ENCODE data around the gene CDCA5. TPM values are rescaled to one million over a fixed set of nuclear protein-coding genes. Genes with fewer than 3 reads are reported as not detected.
A peak's percentile ranks its signal among the peaks of the same experiment; 100 is the strongest.

Gene CDCA5
- total and polyA plus RNA-seq, 8 donors: 0.08 to 1.2 (median 0.43) TPM

- Histone ChIP-seq H3K27me3 (no peaks in the 10 kb centered on the region), H3K27ac (peak overlapping the region; percentile 90 to 93 (median 92)), H3K36me3 (peaks cover 0 to 9% (median 0%) of the 10 kb centered on the region in 3 donors), H3K4me1 (peaks cover 7 to 20% (median 18%) of the 10 kb centered on the region in 3 donors), H3K9me3 (no peaks in the 10 kb centered on the region), H3K4me3 (peak overlapping the region; percentile 59 to 78 (median 68))
- FAIRE-seq: no peak
- intact Hi-C loops (cut with DNase I): no loop called here
- WGBS, 2 donors: 13 to 16% methylated on average over 8 of the region's 8 CpGs
- no peak for DNase-seq
- ATAC-seq: peak in 1 of 4 donors; percentile 0
- no peak for TF ChIP-seq CTCF (IDR thresholded peaks at IDR 0.05)
Measured at GRCh38 chr11:65096926-65097325, 13.1 kb upstream of the CDCA5 start.

GRCh38 chr11:65095974-65096806 lies 12.3 kb upstream of the CDCA5 start, which contains the start of gene VPS51:
VPS51 (plus strand) TSS chr11:65096214; CDS start chr11:65096251, 37 bp downstream.
- no peak for FAIRE-seq
- peak; percentile 84 to 93 (median 90) for DNase-seq
- Histone ChIP-seq H3K4me3 (peak within 1 kb of the TSS; percentile 59 to 78 (median 68)), H3K27me3 (no peaks in the 10 kb centered on the region), H3K9me3 (no peaks in the 10 kb centered on the region), H3K36me3 (peaks cover 0 to 9% (median 0%) of the 10 kb centered on the region in 3 donors), H3K4me1 (peaks cover 0 to 13% (median 11%) of the 10 kb centered on the region in 3 donors), H3K27ac (peak within 1 kb of the TSS; percentile 90 to 93 (median 92))
- 0 to 1% methylated on average over 46 to 52 of the region's 52 CpGs for WGBS, 2 donors
- intact Hi-C loops (cut with DNase I): no loop called here
- peak; percentile 95 to 97 (median 96) for ATAC-seq
- no peak for TF ChIP-seq CTCF (IDR thresholded peaks at IDR 0.05)

GRCh38 chr11:65095427-65095826 lies 11.6 kb upstream of the CDCA5 start:
- Histone ChIP-seq H3K4me3 (peak overlapping the region in 2 of 4 donors; percentile 64 to 78), H3K36me3 (peaks cover 0 to 9% (median 0%) of the 10 kb centered on the region in 3 donors), H3K27ac (peak overlapping the region in 2 of 4 donors; percentile 92 to 93), H3K9me3 (no peaks in the 10 kb centered on the region), H3K4me1 (peaks cover 0 to 8% (median 7%) of the 10 kb centered on the region in 3 donors), H3K27me3 (no peaks in the 10 kb centered on the region)
- FAIRE-seq: no peak
- no peak for DNase-seq
- no peak for TF ChIP-seq CTCF (IDR thresholded peaks at IDR 0.05)
- intact Hi-C loops (cut with DNase I): no loop called here
- ATAC-seq: no peak
- 59 to 64% methylated on average over 22 of the region's 22 CpGs for WGBS, 2 donors

- TF ChIP-seq CTCF (IDR thresholded peaks at IDR 0.05): no peak
- Histone ChIP-seq H3K36me3 (peaks cover 0 to 17% (median 8%) of the 10 kb centered on the region in 3 donors), H3K9me3 (no peaks in the 10 kb centered on the region), H3K4me3 (no peak overlapping the region), H3K4me1 (peaks cover 0 to 2% (median under 1%) of the 10 kb centered on the region in 3 donors), H3K27ac (no peak overlapping the region), H3K27me3 (no peaks in the 10 kb centered on the region)
- intact Hi-C loops (cut with DNase I): no loop called here
- no peak for FAIRE-seq
- DNase-seq: no peak
- no peak for ATAC-seq
- WGBS, 2 donors: 95 to 97% methylated on average over 4 of the region's 4 CpGs
Measured at GRCh38 chr11:65090628-65091027, 6.8 kb upstream of the CDCA5 start.

All from pancreas (tissue), 10 donors.